Tibial artery (tissue), 4 donors: Measurements from ENCODE around the gene SCNN1A.

ENCODE experiments used
- DNase-seq, 2 donors: peaks; one replicate each; pipeline ENCODE4 v3.0.0-alpha.2; 2019
- H3K27ac ChIP-seq, 2 donors: fragments of 200-600 bp; sonication (generic) in 1 of 2; 1 replicate in 1 of 2; 2 replicates in 1 of 2; pipeline ENCODE4 v1.5.1; 2018 to 2019; ENCODE audit warnings: mild to moderate bottlenecking in 1 of 2
- H3K27me3 ChIP-seq, 2 donors: fragments of 200-600 bp; sonication (generic) in 1 of 2; one replicate each; pipeline versions ENCODE4 v1.5.1 to v1.6.0; 2016 to 2019
- H3K36me3 ChIP-seq, 3 donors: fragments of 200-600 bp; sonication (generic) in 2 of 3; one replicate each; pipeline ENCODE4 v1.5.1; 2016 to 2019; ENCODE audit warnings: mild to moderate bottlenecking in 2 of 3
- H3K4me1 ChIP-seq, 4 donors: fragments of 200-600 bp; sonication (generic) in 2 of 4; 1 replicate in 3 of 4; 2 replicates in 1 of 4; pipeline ENCODE4 v1.5.1; 2016 to 2019
- H3K4me3 ChIP-seq, 2 donors: fragments of 200-600 bp; sonication (generic) in 1 of 2; 1 replicate in 1 of 2; 2 replicates in 1 of 2; pipeline ENCODE4 v1.5.1; 2018 to 2019; ENCODE audit warnings: mild to moderate bottlenecking in 2 of 2
- H3K9me3 ChIP-seq, 3 donors: fragments of 200-600 bp; sonication (generic) in 1 of 3; one replicate each; pipeline ENCODE4 v1.5.1; 2016 to 2019
- intact Hi-C: fragments of 100-400 bp; cut with DNase I; formaldehyde crosslinking; loops from one replicate; pipeline ENCODE4 v1.15.0; 2023; ENCODE audit warnings: low total_unique reads
- TF ChIP-seq, protein P1 (sequence below), 2 experiments: fragments of 200-600 bp in 1 of 2; fragments of 450-650 bp in 1 of 2; IDR thresholded peaks; one replicate each; pipeline ENCODE4 v1.5.1; 2017 to 2019; ENCODE audit warnings: antibody characterized with exemption in 2 of 2, mild to moderate bottlenecking in 1 of 2, moderate library complexity in 1 of 2

SCNN1A gene

GRCh38 chr12:6332459-6332858, 42.9 kb downstream of the SCNN1A start:
- Histone ChIP-seq H3K36me3 (peaks cover 67 to 72% (median 71%) of the 10 kb centered on the region in 3 donors), H3K4me1 (peaks cover 0 to 76% (median 61%) of the 10 kb centered on the region in 4 donors), H3K9me3 (no peaks in the 10 kb centered on the region), H3K27ac (no peak overlapping the region), H3K4me3 (no peak overlapping the region), H3K27me3 (no peaks in the 10 kb centered on the region)
- intact Hi-C loops, result no loop called here
- TF ChIP-seq, protein P1, sequence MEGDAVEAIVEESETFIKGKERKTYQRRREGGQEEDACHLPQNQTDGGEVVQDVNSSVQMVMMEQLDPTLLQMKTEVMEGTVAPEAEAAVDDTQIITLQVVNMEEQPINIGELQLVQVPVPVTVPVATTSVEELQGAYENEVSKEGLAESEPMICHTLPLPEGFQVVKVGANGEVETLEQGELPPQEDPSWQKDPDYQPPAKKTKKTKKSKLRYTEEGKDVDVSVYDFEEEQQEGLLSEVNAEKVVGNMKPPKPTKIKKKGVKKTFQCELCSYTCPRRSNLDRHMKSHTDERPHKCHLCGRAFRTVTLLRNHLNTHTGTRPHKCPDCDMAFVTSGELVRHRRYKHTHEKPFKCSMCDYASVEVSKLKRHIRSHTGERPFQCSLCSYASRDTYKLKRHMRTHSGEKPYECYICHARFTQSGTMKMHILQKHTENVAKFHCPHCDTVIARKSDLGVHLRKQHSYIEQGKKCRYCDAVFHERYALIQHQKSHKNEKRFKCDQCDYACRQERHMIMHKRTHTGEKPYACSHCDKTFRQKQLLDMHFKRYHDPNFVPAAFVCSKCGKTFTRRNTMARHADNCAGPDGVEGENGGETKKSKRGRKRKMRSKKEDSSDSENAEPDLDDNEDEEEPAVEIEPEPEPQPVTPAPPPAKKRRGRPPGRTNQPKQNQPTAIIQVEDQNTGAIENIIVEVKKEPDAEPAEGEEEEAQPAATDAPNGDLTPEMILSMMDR (IDR thresholded peaks at IDR 0.05), result no peak
- DNase-seq, result no peak

GRCh38 chr12:6330999-6331714, 44.2 kb downstream of the SCNN1A start:
- Histone ChIP-seq H3K27me3 (no peaks in the 10 kb centered on the region), H3K27ac (peak overlapping the region; percentile 48 to 63), H3K9me3 (no peaks in the 10 kb centered on the region), H3K36me3 (peaks cover 67 to 75% (median 73%) of the 10 kb centered on the region in 3 donors), H3K4me3 (no peak overlapping the region), H3K4me1 (peaks cover 0 to 79% (median 61%) of the 10 kb centered on the region in 4 donors)
- no peak for DNase-seq
- intact Hi-C loops, result loop anchor here (2.0 kb wide), 1 partner anchor 60 kb away; no protein-coding TSS in a partner anchor
- TF ChIP-seq, protein P1 (IDR thresholded peaks at IDR 0.05), result no peak

- no peak overlapping the region for H3K4me3 ChIP-seq
- H3K9me3 ChIP-seq, result no peaks in the 10 kb centered on the region
- H3K27me3 ChIP-seq, result no peaks in the 10 kb centered on the region
- H3K4me1 ChIP-seq, result peaks cover 0 to 78% (median 54%) of the 10 kb centered on the region in 4 donors
- TF ChIP-seq, protein P1 (IDR thresholded peaks at IDR 0.05), result no peak
- peaks cover 67 to 75% (median 73%) of the 10 kb centered on the region in 3 donors for H3K36me3 ChIP-seq
- no peak for DNase-seq
- peak overlapping the region; percentile 48 to 63 for H3K27ac ChIP-seq
- intact Hi-C loops, result loop anchor here (2.0 kb wide), 1 partner anchor 61 kb away; no protein-coding TSS in a partner anchor
Measured at GRCh38 chr12:6330192-6330591, 45.2 kb downstream of the SCNN1A start.

DNA sequence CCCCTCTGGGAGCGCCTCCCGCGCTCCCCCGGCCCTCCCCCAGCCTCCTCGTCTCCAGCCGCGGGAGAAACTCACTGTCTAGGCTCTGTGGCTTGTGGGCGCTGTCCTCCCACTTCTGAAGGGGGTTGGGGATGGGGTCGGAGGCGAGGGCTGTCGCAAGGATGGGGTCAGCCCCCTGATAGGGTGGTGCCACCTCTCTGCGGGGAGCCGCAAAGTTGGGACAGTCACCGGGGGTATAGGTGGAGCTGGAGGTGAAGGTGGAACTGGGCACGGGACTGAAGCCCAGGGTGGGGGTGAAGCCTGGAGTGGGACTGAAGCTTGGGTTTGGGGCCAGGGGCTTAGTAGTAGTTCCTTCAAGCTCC, 45.7 kb downstream of the SCNN1A start:
- DNase-seq, result no peak
- intact Hi-C loops, result loop anchor here (2.0 kb wide), 1 partner anchor 61 kb away; no protein-coding TSS in a partner anchor
- no peaks in the 10 kb centered on the region for H3K27me3 ChIP-seq
- H3K36me3 ChIP-seq, result peaks cover 65 to 75% (median 73%) of the 10 kb centered on the region in 3 donors
- peak overlapping the region; percentile 24 to 63 for H3K27ac ChIP-seq
- TF ChIP-seq, protein P1 (IDR thresholded peaks at IDR 0.05), result no peak
- no peaks in the 10 kb centered on the region for H3K9me3 ChIP-seq
- no peak overlapping the region for H3K4me3 ChIP-seq
- H3K4me1 ChIP-seq, result peaks cover 0 to 75% (median 53%) of the 10 kb centered on the region in 4 donors

- H3K36me3 ChIP-seq, result peaks cover 59 to 69% (median 68%) of the 10 kb centered on the region in 3 donors
Measured at GRCh38 chr12:6328945-6329702, 46.2 kb downstream of the SCNN1A start.

More at GRCh38 chr12:6328945-6329702, 46.2 kb downstream of the SCNN1A start:
- no peaks in the 10 kb centered on the region for H3K27me3 ChIP-seq
- no peak overlapping the region for H3K4me3 ChIP-seq
- TF ChIP-seq, protein P1 (IDR thresholded peaks at IDR 0.05), result no peak
- no peaks in the 10 kb centered on the region for H3K9me3 ChIP-seq
- intact Hi-C loops, result no loop called here
- DNase-seq, result no peak
- H3K27ac ChIP-seq, result peak overlapping the region; percentile 24 to 63
- peaks cover 0 to 75% (median 53%) of the 10 kb centered on the region in 4 donors for H3K4me1 ChIP-seq
